Stimulated activated naive B cell treated with anti-CD40 and anti-IgM and Interleukin-4, amounts not matched to agents 10 μg/mL and 1 μg/mL and 100 μg/mL, for 72 hours (primary cell): Measurements from ENCODE around the gene SSTR3.
A peak's percentile ranks its signal among the peaks of the same experiment; 100 is the strongest.

Source experiments
- ATAC-seq, 2 donors: fragments of 150-1000 bp; cut with Tn5 transposase; replicated peaks; 2 replicates each; pipeline ENCODE4 v1.10.0; 2021; ENCODE audit warnings: moderate library complexity in 1 of 2
- DNase-seq: peaks from one replicate; pipeline ENCODE4 v3.0.0; 2021
- H3K27ac Mint-ChIP-seq: one replicate; pipeline ENCODE4 v1.8.0; 2022; ENCODE audit warnings: mild to moderate bottlenecking, mixed read lengths
- H3K27me3 Mint-ChIP-seq, 2 donors: one replicate each; pipeline ENCODE4 v1.8.0; 2022; ENCODE audit warnings: mixed read lengths in 2 of 2
- H3K36me3 Mint-ChIP-seq, 2 donors: one replicate each; pipeline ENCODE4 v1.8.0; 2022; ENCODE audit warnings: mixed read lengths in 2 of 2, mild to moderate bottlenecking in 1 of 2
- H3K4me1 Mint-ChIP-seq, 2 donors: one replicate each; pipeline ENCODE4 v1.8.0; 2022; ENCODE audit warnings: mixed read lengths in 2 of 2, mild to moderate bottlenecking in 1 of 2
- H3K4me3 Mint-ChIP-seq, 2 donors: one replicate each; pipeline ENCODE4 v1.8.0; 2022; ENCODE audit warnings: mild to moderate bottlenecking in 2 of 2, mixed read lengths in 2 of 2, moderate library complexity in 1 of 2
- H3K9me3 Mint-ChIP-seq, 2 donors: one replicate each; pipeline ENCODE4 v1.8.0; 2022; ENCODE audit warnings: mixed read lengths in 2 of 2, mild to moderate bottlenecking in 1 of 2

Gene SSTR3

DNA sequence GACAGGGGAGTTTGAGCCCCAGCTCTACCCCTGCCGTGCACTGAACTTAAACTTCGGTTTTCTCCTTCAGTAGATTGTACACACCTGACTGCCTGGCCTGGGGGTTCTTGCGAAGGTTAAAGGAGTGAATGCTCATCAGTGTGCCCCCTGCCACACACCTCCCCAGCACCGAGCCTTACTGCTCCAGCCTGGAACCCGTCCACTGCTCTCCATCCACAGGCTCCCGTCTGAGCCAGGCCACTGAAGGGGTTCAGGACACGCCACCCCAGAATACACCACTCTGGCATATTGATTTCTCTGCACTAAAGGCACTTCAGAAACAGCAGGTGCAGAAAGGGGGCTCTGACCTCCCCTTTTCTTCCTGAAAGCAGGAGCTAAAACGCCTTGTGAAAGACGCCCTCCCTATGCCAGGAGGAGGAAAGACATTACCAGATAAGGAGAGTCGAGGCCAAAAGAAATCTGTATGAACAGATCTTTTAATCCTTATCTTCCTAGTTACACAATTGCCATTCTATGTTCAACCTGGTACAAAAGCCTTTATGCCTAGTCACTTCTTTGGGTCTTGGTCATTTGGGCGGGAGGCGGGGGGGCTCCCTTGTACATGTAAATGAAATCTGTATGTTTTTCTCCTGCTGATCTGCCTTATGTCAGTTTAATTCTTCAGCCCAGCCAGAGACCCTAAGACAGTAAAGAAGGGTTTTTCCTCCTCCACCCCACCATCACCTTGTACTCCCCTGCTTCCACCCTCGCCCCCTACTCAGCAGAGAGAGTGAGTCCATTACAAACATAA is 1.9 kb upstream of the SSTR3 start:
- H3K4me1 Mint-ChIP-seq = peaks cover 30 to 35% of the 10 kb centered on the region in 2 donors
- H3K27me3 Mint-ChIP-seq = no peaks in the 10 kb centered on the region
- H3K36me3 Mint-ChIP-seq = no peaks in the 10 kb centered on the region
- peak overlapping the region; percentile 56 for H3K27ac Mint-ChIP-seq
- H3K4me3 Mint-ChIP-seq = no peak overlapping the region
- DNase-seq = no peak
- no peak for ATAC-seq
- H3K9me3 Mint-ChIP-seq = no peaks in the 10 kb centered on the region

DNA sequence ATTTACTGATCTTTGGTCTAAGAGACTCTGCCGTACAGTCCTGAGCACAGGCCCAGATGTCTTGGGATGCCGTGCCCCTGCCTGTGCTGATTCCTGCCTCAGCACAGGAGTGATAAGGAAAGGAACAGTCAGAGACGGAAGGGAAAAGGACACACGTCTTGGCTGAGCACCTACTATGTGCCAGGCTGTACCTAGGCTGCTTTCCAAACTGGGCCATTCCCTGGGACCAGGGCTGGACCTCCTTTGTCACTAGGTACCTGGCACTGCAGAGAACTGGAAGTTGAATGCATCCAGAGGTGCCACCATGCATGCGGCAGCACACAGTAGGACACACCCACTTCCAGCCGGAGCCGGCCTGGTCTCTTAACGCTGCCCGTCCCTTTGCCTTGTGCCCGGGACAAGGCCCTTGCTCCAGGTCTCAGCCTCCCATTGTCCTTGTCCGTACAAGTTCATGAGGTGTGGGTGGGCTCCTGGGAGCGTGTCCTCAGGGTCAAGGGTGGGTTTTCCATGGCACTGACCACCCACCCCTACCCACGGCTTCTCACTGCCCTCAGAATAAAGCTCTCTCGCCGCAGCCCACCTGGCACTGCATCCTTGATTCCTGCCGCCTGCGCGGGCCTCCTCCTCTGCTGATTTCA is 1.1 kb upstream of the SSTR3 start:
- H3K27me3 Mint-ChIP-seq = no peaks in the 10 kb centered on the region
- no peak overlapping the region for H3K4me3 Mint-ChIP-seq
- ATAC-seq = no peak
- H3K27ac Mint-ChIP-seq = peak overlapping the region; percentile 56
- DNase-seq = no peak
- no peaks in the 10 kb centered on the region for H3K36me3 Mint-ChIP-seq
- peaks cover 22 to 31% of the 10 kb centered on the region in 2 donors for H3K4me1 Mint-ChIP-seq
- no peaks in the 10 kb centered on the region for H3K9me3 Mint-ChIP-seq

DNA sequence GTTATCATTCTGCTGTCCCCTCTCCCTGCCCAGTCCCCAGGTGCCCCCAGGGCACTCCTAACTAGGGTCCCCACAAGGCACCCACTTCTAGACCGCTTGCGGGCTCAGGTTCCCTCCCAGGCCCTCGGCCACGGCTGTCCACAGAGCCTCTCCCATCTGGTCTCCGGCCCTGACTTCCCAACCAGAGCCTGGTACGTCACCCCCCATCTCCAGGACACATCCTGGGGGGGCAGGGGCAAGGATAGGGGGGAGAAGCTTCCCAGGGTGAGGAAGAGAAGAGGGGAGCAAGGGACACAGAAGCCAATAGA is 457 bp downstream of the SSTR3 start:
- no peak overlapping the region for H3K4me3 Mint-ChIP-seq
- no peaks in the 10 kb centered on the region for H3K36me3 Mint-ChIP-seq
- no peaks in the 10 kb centered on the region for H3K27me3 Mint-ChIP-seq
- H3K9me3 Mint-ChIP-seq = no peaks in the 10 kb centered on the region
- ATAC-seq (no peak), DNase-seq (no peak)
- H3K4me1 Mint-ChIP-seq = peaks cover 18 to 19% of the 10 kb centered on the region in 2 donors
- no peak overlapping the region for H3K27ac Mint-ChIP-seq

DNA sequence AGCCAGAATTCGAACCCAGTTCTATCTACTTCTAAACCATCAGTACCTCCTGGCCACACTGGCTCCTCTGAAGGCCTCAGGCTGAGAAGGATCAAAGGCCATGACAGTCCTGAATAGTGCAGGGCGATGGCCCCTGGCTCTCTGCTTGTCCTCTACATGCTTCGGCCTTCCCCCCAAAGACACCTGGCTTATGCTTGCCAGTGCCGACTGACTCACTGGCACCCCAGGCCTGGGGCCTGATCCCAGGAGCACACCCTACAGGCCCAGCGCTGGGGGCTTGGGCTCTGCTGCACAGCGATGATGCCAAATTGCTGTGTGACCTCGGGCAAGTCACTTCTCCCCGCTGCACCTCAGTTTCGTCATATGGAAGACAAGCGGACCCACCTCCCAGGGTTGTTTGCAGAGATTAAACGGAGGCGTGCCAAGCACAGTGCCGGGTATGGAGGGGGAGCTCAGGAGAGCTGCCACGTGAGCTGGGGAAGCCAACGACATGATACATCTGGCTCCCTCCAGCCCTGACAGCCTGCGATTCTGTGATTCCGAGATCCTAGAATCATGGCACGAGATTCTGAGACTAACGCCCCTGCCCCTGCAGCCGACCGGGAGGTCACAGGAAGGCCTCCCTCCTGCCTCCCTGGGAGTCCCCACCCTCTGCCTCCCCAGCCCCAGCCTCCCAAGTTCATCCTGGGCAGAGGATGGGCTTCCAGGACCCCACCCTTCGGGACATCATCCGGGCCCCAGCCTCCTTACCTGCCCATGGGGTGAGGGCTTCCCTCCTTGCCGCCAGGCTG is 1.0 kb downstream of the SSTR3 start:
- Mint-ChIP-seq H3K9me3 (no peaks in the 10 kb centered on the region), H3K36me3 (no peaks in the 10 kb centered on the region), H3K4me1 (peaks cover 13 to 16% of the 10 kb centered on the region in 2 donors), H3K27ac (no peak overlapping the region), H3K27me3 (no peaks in the 10 kb centered on the region), H3K4me3 (no peak overlapping the region)
- no peak for DNase-seq
- ATAC-seq = no peak

DNA sequence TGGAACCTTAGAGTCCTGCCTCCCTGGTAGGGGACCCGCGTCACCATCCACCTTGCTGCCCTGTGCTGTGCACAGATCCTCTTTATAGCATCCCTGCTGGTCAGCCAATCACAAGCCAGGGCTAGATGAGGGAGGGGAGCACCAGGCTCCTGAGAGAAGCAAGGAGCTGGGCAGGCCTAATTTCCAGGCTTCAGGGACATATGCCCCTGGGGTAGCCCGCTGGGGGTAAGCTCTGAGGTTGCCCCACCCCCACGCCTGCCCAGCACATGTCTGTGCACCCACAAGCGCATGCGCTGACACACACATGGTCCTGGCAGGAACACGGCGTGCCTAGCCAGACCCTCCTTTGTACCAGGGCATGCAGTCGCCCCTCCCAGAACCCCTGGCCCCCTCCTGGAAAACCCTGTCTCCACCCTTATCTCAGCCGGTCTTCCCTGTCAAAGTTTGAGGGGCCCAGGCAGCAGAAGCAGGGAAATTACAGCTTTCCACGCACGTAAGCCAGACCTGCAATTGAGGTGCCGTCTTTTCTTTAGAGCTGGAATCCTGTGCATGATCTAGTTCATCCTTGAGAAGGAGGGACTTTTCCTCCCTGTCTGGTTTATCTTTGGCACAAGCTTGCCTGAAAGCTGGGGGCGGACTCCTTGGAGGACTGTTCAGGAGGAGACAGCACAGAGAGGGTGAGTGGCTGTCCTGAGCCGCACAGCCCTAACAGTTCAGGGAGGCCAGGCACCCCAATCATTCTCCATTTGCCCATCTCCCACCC is 2.1 kb downstream of the SSTR3 start:
- no peaks in the 10 kb centered on the region for H3K27me3 Mint-ChIP-seq
- H3K27ac Mint-ChIP-seq = no peak overlapping the region
- H3K4me3 Mint-ChIP-seq = no peak overlapping the region
- no peak for ATAC-seq
- H3K36me3 Mint-ChIP-seq = no peaks in the 10 kb centered on the region
- DNase-seq = no peak
- H3K4me1 Mint-ChIP-seq = peaks cover 15 to 16% of the 10 kb centered on the region in 2 donors
- no peaks in the 10 kb centered on the region for H3K9me3 Mint-ChIP-seq

- peaks cover 17 to 24% of the 10 kb centered on the region in 2 donors for H3K4me1 Mint-ChIP-seq
- H3K4me3 Mint-ChIP-seq = no peak overlapping the region
- peak overlapping the region; percentile 47 for H3K27ac Mint-ChIP-seq
- no peaks in the 10 kb centered on the region for H3K36me3 Mint-ChIP-seq
- DNase-seq = no peak
- ATAC-seq = no peak
- no peaks in the 10 kb centered on the region for H3K27me3 Mint-ChIP-seq
- no peaks in the 10 kb centered on the region for H3K9me3 Mint-ChIP-seq
These were observed 3.0 kb downstream of the SSTR3 start for GRCh38 chr22:37209140-37209845.

DNA sequence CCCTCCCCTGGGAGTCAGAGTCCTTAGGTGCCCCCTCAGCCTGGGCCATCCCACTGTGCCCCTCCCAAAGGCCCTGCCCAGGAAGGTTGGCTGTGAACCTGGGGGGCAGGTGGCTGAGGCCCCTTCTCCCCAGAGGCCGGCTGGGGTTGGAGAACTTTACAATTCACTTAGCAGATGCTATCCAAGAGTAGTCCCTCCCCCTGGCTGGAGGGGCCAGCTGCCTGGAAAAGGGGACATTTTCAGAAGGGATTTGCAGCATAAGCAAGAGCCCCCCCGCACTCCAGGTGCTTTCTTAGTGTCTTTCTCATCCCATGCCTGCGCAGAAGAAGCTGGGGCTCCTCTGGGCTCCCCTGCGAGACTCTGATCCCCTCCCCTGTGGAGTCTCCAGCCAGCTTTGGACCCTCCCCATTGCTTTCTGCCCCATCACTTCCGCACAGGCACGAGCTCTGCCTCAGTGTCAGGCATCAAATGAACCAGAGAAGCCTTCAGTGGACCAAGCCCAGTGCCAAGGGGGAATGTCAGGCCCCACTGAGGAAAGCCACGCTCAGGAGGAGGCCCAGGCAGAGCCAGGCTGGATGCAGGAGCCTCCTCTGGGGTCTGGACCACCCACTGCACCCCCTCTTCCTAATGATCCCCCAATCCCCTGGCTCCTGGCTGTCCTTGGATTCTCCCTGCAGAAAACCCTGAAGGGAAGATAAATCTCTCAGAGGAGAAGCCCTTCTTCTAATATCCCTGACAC is 3.7 kb downstream of the SSTR3 start:
- no peak for ATAC-seq
- no peaks in the 10 kb centered on the region for H3K9me3 Mint-ChIP-seq
- H3K27ac Mint-ChIP-seq = peak overlapping the region; percentile 47

GRCh38 chr22:37207981-37208380 is 4.3 kb downstream of the SSTR3 start:
- H3K4me3 Mint-ChIP-seq = no peak overlapping the region
- H3K27ac Mint-ChIP-seq = no peak overlapping the region
- no peaks in the 10 kb centered on the region for H3K9me3 Mint-ChIP-seq
- H3K4me1 Mint-ChIP-seq = peaks cover 20 to 36% of the 10 kb centered on the region in 2 donors
- ATAC-seq = no peak
- DNase-seq = no peak
- H3K27me3 Mint-ChIP-seq = no peaks in the 10 kb centered on the region
- H3K36me3 Mint-ChIP-seq = no peaks in the 10 kb centered on the region

More for the DNA sequence above, 3.7 kb downstream of the SSTR3 start:
- Mint-ChIP-seq H3K27me3 (no peaks in the 10 kb centered on the region), H3K4me1 (peaks cover 17 to 31% of the 10 kb centered on the region in 2 donors), H3K4me3 (no peak overlapping the region), H3K36me3 (no peaks in the 10 kb centered on the region)
- no peak for DNase-seq

DNA sequence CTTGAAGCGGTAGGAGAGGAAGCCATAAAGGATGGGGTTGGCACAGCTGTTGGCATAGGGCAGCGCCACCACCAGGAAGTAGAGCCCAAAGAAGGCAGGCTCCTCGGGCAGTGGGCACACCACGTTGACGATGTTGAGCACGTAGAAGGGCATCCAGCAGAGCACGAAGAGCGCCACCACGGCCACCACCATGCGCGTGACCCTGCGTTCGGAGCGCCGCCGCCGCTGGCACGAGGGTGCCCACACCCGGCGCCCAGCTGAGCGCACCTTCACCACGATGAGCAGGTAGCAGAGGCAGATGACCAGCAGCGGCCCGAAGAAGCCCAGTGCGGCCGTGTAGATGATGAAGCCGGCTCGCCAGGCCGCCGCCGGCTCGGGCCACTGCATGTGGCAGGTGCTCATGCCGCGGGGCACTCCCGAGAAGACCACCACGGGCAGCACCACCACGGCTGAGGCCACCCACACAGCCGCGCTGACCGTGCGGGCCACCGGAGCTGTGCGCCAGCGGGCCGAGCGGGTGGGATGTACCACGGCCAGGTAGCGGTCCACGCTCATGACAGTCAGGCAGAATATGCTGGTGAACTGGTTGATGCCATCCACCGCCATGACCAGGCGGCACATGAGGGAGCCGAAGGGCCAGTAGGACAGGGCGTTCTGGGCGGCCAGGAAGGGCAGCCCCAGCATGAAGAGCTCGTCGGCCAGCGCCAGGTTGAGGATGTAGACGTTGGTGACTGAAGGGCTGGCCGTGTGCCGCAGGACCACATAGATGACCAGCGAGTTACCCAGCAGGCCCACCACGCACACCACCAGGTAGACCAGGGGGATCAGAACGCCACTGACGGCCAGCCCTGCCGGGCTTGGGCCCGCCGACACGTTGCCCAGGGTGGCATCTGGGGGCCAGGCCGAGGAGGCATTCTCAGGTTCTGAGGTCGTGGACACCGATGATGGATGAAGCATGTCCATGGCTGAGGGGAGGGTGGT is 5.1 kb downstream of the SSTR3 start:
- DNase-seq = no peak
- H3K4me1 Mint-ChIP-seq = peaks cover 18 to 41% of the 10 kb centered on the region in 2 donors
- H3K36me3 Mint-ChIP-seq = no peaks in the 10 kb centered on the region
- peak overlapping the region; percentile 5 for H3K27ac Mint-ChIP-seq
- ATAC-seq = no peak
- no peak overlapping the region for H3K4me3 Mint-ChIP-seq
- H3K27me3 Mint-ChIP-seq = no peaks in the 10 kb centered on the region
- no peaks in the 10 kb centered on the region for H3K9me3 Mint-ChIP-seq

DNA sequence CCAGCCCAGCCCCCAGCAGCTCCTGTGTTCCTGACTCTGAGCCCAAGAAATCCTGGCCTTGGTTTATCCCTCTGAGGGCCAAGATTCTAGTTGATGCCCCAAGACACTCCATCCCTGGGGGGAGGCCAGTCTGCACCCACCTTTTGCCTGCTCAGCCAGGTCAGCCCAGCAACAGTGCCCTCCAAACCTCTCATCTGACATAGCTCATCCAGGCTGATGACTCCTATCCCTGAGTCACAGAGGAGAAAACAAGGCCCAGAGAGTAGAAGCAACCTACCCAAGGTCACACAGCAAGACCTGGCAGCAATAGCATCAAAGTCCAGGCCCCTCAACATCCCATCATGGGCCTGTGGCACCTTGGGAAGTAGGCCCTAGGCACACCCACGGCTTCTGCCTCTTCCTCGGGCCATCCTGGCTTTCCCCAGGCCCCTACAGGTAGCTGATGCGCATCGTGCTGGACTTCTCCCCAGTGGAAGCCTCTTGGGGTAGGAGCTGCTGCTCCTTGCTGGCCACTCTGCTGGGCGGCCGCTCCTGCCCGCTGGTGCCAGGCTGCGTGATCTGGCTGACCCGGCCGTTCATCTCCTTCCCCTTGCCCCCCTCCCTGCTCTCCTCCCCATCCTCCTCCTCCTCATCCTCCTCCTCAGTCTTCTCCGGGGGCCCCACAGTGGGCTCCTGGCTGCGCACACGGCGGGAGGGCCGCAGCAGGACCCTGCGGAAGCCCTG is 6.0 kb downstream of the SSTR3 start:
- peaks cover 16 to 46% of the 10 kb centered on the region in 2 donors for H3K4me1 Mint-ChIP-seq
- no peak for DNase-seq
- ATAC-seq = no peak

DNA sequence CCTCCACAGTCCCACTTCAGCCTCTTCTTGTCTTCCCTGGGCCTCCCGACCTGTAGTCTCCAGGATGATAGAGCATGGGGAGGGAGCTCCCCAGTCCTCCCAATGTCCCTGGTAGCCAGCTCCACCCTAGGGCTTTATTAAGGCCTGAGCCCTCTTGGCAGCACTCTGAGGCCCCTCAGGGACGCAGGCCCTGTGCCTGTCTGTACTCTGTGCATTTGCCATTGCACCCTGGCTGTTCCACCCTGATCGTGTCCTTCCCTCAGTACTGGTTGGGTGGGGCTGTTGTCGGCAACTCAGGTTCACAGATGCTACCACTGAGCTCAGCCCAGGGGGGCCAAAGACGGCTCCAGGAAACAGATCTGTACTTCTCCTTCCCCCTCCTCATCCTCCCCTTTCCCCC is 7.2 kb downstream of the SSTR3 start:
- Mint-ChIP-seq H3K4me1 (peaks cover 18 to 57% of the 10 kb centered on the region in 2 donors), H3K27me3 (no peaks in the 10 kb centered on the region), H3K4me3 (no peak overlapping the region), H3K9me3 (no peaks in the 10 kb centered on the region), H3K36me3 (no peaks in the 10 kb centered on the region), H3K27ac (peak overlapping the region; percentile 62)
- DNase-seq = no peak
- ATAC-seq = no peak

More for the DNA sequence above, 6.0 kb downstream of the SSTR3 start:
- Mint-ChIP-seq H3K27ac (no peak overlapping the region), H3K27me3 (no peaks in the 10 kb centered on the region), H3K4me3 (no peak overlapping the region), H3K9me3 (no peaks in the 10 kb centered on the region), H3K36me3 (no peaks in the 10 kb centered on the region)
